Karpas-422 (cell line): ENCODE data around the gene EML1. TPM values are rescaled to one million over a fixed set of nuclear protein-coding genes. Genes with fewer than 3 reads are reported as not detected.

Experiments
- DNase-seq: peaks from one replicate; pipeline ENCODE4 v3.0.0-alpha.2; 2015
- H2AFZ ChIP-seq: fragments of 200-600 bp; sonication (generic); 2 replicates; pipeline ENCODE4 v1.6.1; 2014; ENCODE audit warnings: antibody characterized with exemption, low read length, mixed read lengths
- H3K27ac ChIP-seq: fragments of 200-600 bp; sonication (generic); 2 replicates; pipeline ENCODE4 v1.5.1; 2014; ENCODE audit warnings: mild to moderate bottlenecking, low read length, moderate library complexity
- H3K27me3 ChIP-seq: fragments of 200-600 bp; sonication (generic); 2 replicates; pipeline ENCODE4 v1.6.1; 2014; ENCODE audit warnings: low read length, mixed read lengths
- H3K36me3 ChIP-seq: fragments of 200-600 bp; sonication (generic); 2 replicates; pipeline ENCODE4 v1.6.1; 2014; ENCODE audit warnings: low read length, mixed read lengths; ENCODE audit not compliant: insufficient read depth
- H3K4me1 ChIP-seq: fragments of 200-600 bp; sonication (generic); 2 replicates; pipeline ENCODE4 v1.6.1; 2014; ENCODE audit warnings: mild to moderate bottlenecking, low read length, mixed read lengths
- H3K4me2 ChIP-seq: fragments of 200-600 bp; sonication (generic); 2 replicates; pipeline ENCODE4 v1.6.1; 2014; ENCODE audit warnings: low read length, low read depth, mild to moderate bottlenecking; ENCODE audit not compliant: poor library complexity, severe bottlenecking
- H3K4me3 ChIP-seq: fragments of 200-600 bp; sonication (generic); 2 replicates; pipeline ENCODE4 v1.5.1; 2014; ENCODE audit warnings: mild to moderate bottlenecking, antibody characterized with exemption, low read length, mixed read lengths
- H3K79me2 ChIP-seq: fragments of 200-600 bp; sonication (generic); 2 replicates; pipeline ENCODE4 v1.6.1; 2014; ENCODE audit warnings: mild to moderate bottlenecking, low read length, mixed read lengths
- H3K9ac ChIP-seq: fragments of 200-600 bp; sonication (generic); 2 replicates; pipeline ENCODE4 v1.6.0; 2014; ENCODE audit warnings: low read length
- H3K9me2 ChIP-seq: fragments of 200-600 bp; sonication (generic), shearing (Covaris generic); replicated peaks from 2 replicates; pipeline ENCODE4 v1.6.0; 2014; ENCODE audit warnings: mild to moderate bottlenecking, low read length, moderate library complexity; ENCODE audit not compliant: insufficient read depth
- H3K9me3 ChIP-seq: fragments of 300-700, 200-600 bp; sonication (generic); 2 replicates; pipeline ENCODE4 v1.6.1; 2014; ENCODE audit warnings: low read length, mixed read lengths
- H4K20me1 ChIP-seq: fragments of 200-600 bp; sonication (generic); 2 replicates; pipeline ENCODE4 v1.6.1; 2014; ENCODE audit warnings: mild to moderate bottlenecking, antibody characterized with exemption, low read length, low read depth; ENCODE audit not compliant: insufficient read depth
- total RNA-seq: library from RNA; depleted of rRNA; stranded (reverse); fragments of >200 nt; shearing (Covaris generic); gene quantifications from 2 replicates; pipeline ENCODE4 v1.2.3, GENCODE V29; 2014; ENCODE audit warnings: low replicate concordance

The EML1 gene
- total RNA-seq, 1 experiment from 2014 or later, result not detected

GRCh38 chr14:99909513-99910064 lies 116.4 kb downstream of the EML1 start:
- H3K9ac ChIP-seq, result no peak overlapping the region
- H3K27me3 ChIP-seq, result no peaks in the 10 kb centered on the region; the same call in 1 of the 2 replicates
- H2AFZ ChIP-seq, result no peak overlapping the region
- H3K4me2 ChIP-seq, result no peak overlapping the region
- no peak overlapping the region for H3K27ac ChIP-seq
- DNase-seq, result no peak
- H4K20me1 ChIP-seq, result no peaks in the 10 kb centered on the region
- no peak overlapping the region for H3K4me3 ChIP-seq
- H3K79me2 ChIP-seq, result no peaks in the 10 kb centered on the region
- H3K9me2 ChIP-seq, result no peaks in the 10 kb centered on the region
- H3K36me3 ChIP-seq, result no peaks in the 10 kb centered on the region
- H3K4me1 ChIP-seq, result no peaks in the 10 kb centered on the region
- H3K9me3 ChIP-seq, result no peaks in the 10 kb centered on the region

GRCh38 chr14:99910337-99911309 lies 117.4 kb downstream of the EML1 start:
- no peaks in the 10 kb centered on the region; the same call in 1 of the 2 replicates for H3K27me3 ChIP-seq
- no peaks in the 10 kb centered on the region for H3K9me3 ChIP-seq
- H3K9me2 ChIP-seq, result no peaks in the 10 kb centered on the region
- no peak overlapping the region for H3K4me2 ChIP-seq
- H2AFZ ChIP-seq, result no peak overlapping the region
- no peak for DNase-seq
- no peak overlapping the region for H3K27ac ChIP-seq
- no peaks in the 10 kb centered on the region for H3K4me1 ChIP-seq
- H3K4me3 ChIP-seq, result no peak overlapping the region
- H3K9ac ChIP-seq, result no peak overlapping the region
- no peaks in the 10 kb centered on the region for H4K20me1 ChIP-seq
- no peaks in the 10 kb centered on the region for H3K79me2 ChIP-seq
- no peaks in the 10 kb centered on the region for H3K36me3 ChIP-seq

- Histone ChIP-seq H3K4me2 (no peak overlapping the region), H4K20me1 (no peaks in the 10 kb centered on the region), H3K36me3 (no peaks in the 10 kb centered on the region), H2AFZ (no peak overlapping the region), H3K9ac (no peak overlapping the region), H3K27ac (no peak overlapping the region), H3K79me2 (no peaks in the 10 kb centered on the region), H3K27me3 (no peaks in the 10 kb centered on the region; the same call in 1 of the 2 replicates), H3K9me2 (no peaks in the 10 kb centered on the region), H3K4me1 (no peaks in the 10 kb centered on the region), H3K4me3 (no peak overlapping the region), H3K9me3 (no peaks in the 10 kb centered on the region)
- DNase-seq, result no peak
Observed at GRCh38 chr14:99915305-99916090, 122.3 kb downstream of the EML1 start.

GRCh38 chr14:99916091-99916383 lies 122.8 kb downstream of the EML1 start:
- no peaks in the 10 kb centered on the region for H4K20me1 ChIP-seq
- H3K27ac ChIP-seq, result no peak overlapping the region
- DNase-seq, result no peak
- no peaks in the 10 kb centered on the region for H3K79me2 ChIP-seq
- H3K9me3 ChIP-seq, result no peaks in the 10 kb centered on the region
- H3K27me3 ChIP-seq, result no peaks in the 10 kb centered on the region; the same call in 1 of the 2 replicates
- H3K4me2 ChIP-seq, result no peak overlapping the region
- no peak overlapping the region for H2AFZ ChIP-seq
- H3K9ac ChIP-seq, result no peak overlapping the region
- no peaks in the 10 kb centered on the region for H3K4me1 ChIP-seq
- H3K4me3 ChIP-seq, result no peak overlapping the region
- no peaks in the 10 kb centered on the region for H3K36me3 ChIP-seq
- no peaks in the 10 kb centered on the region for H3K9me2 ChIP-seq

GRCh38 chr14:99918781-99919180 lies 125.6 kb downstream of the EML1 start:
- H3K27ac ChIP-seq, result no peak overlapping the region
- no peak overlapping the region for H3K4me2 ChIP-seq
- no peaks in the 10 kb centered on the region for H3K4me1 ChIP-seq
- no peaks in the 10 kb centered on the region for H3K9me2 ChIP-seq
- no peaks in the 10 kb centered on the region for H4K20me1 ChIP-seq
- no peak overlapping the region for H2AFZ ChIP-seq
- no peaks in the 10 kb centered on the region for H3K36me3 ChIP-seq
- no peaks in the 10 kb centered on the region; the same call in 1 of the 2 replicates for H3K27me3 ChIP-seq
- no peaks in the 10 kb centered on the region for H3K9me3 ChIP-seq
- no peak for DNase-seq
- H3K4me3 ChIP-seq, result no peak overlapping the region
- no peaks in the 10 kb centered on the region for H3K79me2 ChIP-seq
- no peak overlapping the region for H3K9ac ChIP-seq

GRCh38 chr14:99921425-99921824 lies 128.2 kb downstream of the EML1 start:
- Histone ChIP-seq H3K9ac (no peak overlapping the region), H2AFZ (no peak overlapping the region), H3K36me3 (no peaks in the 10 kb centered on the region), H3K9me2 (no peaks in the 10 kb centered on the region), H3K4me1 (no peaks in the 10 kb centered on the region), H3K4me2 (no peak overlapping the region), H3K79me2 (no peaks in the 10 kb centered on the region), H3K4me3 (no peak overlapping the region), H3K27me3 (no peaks in the 10 kb centered on the region; the same call in 1 of the 2 replicates), H3K27ac (no peak overlapping the region), H4K20me1 (no peaks in the 10 kb centered on the region), H3K9me3 (no peaks in the 10 kb centered on the region)
- no peak for DNase-seq

GRCh38 chr14:99924379-99924778 lies 131.2 kb downstream of the EML1 start:
- H3K4me2 ChIP-seq, result no peak overlapping the region
- no peaks in the 10 kb centered on the region for H3K9me2 ChIP-seq
- H3K27ac ChIP-seq, result no peak overlapping the region
- H3K4me1 ChIP-seq, result no peaks in the 10 kb centered on the region
- H3K4me3 ChIP-seq, result no peak overlapping the region
- H3K79me2 ChIP-seq, result no peaks in the 10 kb centered on the region
- no peaks in the 10 kb centered on the region for H4K20me1 ChIP-seq
- no peak for DNase-seq
- no peaks in the 10 kb centered on the region; the same call in 1 of the 2 replicates for H3K27me3 ChIP-seq
- no peaks in the 10 kb centered on the region for H3K9me3 ChIP-seq
- H3K36me3 ChIP-seq, result no peaks in the 10 kb centered on the region
- H3K9ac ChIP-seq, result no peak overlapping the region
- H2AFZ ChIP-seq, result no peak overlapping the region

- H3K4me1 ChIP-seq, result no peaks in the 10 kb centered on the region
- no peak overlapping the region for H3K4me3 ChIP-seq
- no peak overlapping the region for H2AFZ ChIP-seq
- H3K9me3 ChIP-seq, result no peaks in the 10 kb centered on the region
- H3K9me2 ChIP-seq, result no peaks in the 10 kb centered on the region
- H3K4me2 ChIP-seq, result no peak overlapping the region
- H3K27ac ChIP-seq, result no peak overlapping the region
- no peak overlapping the region for H3K9ac ChIP-seq
- H3K36me3 ChIP-seq, result no peaks in the 10 kb centered on the region
- DNase-seq, result no peak
- no peaks in the 10 kb centered on the region for H3K27me3 ChIP-seq
- H3K79me2 ChIP-seq, result no peaks in the 10 kb centered on the region
- H4K20me1 ChIP-seq, result no peaks in the 10 kb centered on the region
Observed at GRCh38 chr14:99925471-99925870, 132.3 kb downstream of the EML1 start.
